GM12878 (cell line): Measurements from ENCODE around the gene MPRIP. TPM values are rescaled to one million over a fixed set of nuclear protein-coding genes. Genes with fewer than 3 reads are reported as not detected.

ENCODE experiments used
- ATAC-seq: fragments of 200-7000 bp; cut with Tn5 transposase; 3 replicates; pipeline ENCODE4 v1.9.1; 2020; ENCODE audit warnings: mild to moderate bottlenecking, moderate library complexity
- BruUV-seq: library from RNA; stranded (reverse); fragments of 400-500 nt; replicated peaks from 2 replicates; lab custom pipeline; 2021; lab: Mats Ljungman, UMichigan
- CTCF ChIA-PET: fragments of 300-600 bp; sonication (Branson Sonifier 250); formaldehyde crosslinking; extraction: SDS; loops from one replicate; lab custom pipeline; 2021; ENCODE audit warnings: inconsistent platforms; lab: Yijun Ruan, JAX
- POLR2A ChIA-PET: fragments of 350-600 bp; formaldehyde crosslinking; extraction: SDS; loops from one replicate; lab custom pipeline; 2021; ENCODE audit warnings: inconsistent platforms; lab: Charles Lee
- RAD21 ChIA-PET: fragments of 300-600 bp; sonication (Branson Sonifier 250); formaldehyde crosslinking; loops from one replicate; lab custom pipeline; 2023; ENCODE audit warnings: antibody characterized with exemption; ENCODE audit not compliant: unreplicated experiment; lab: Charles Lee
- SMC1A ChIA-PET: fragments of 300-600 bp; sonication (Branson Sonifier 250); formaldehyde crosslinking; loops from one replicate; lab custom pipeline; 2023; ENCODE audit not compliant: unreplicated experiment, uncharacterized antibody; lab: Charles Lee
- DNase-seq: peaks from one replicate; pipeline ENCODE4 v3.0.0-alpha.2; 2011; ENCODE audit warnings: low read depth, low spot score
- FAIRE-seq: peaks from 3 replicates; lab custom pipeline; 2011; peaks lifted over from hg19 to GRCh38; lab: Jason Lieb, UNC
- H2AFZ ChIP-seq: 2 replicates; pipeline ENCODE4 v1.6.0; 2011; ENCODE audit warnings: low read depth, low read length, control low read depth; ENCODE audit not compliant: control insufficient read depth
- H3K27ac ChIP-seq: 2 replicates; pipeline ENCODE4 v1.5.1; 2011; ENCODE audit warnings: control low read depth; ENCODE audit not compliant: control insufficient read depth, insufficient read depth
- H3K27me3 ChIP-seq, 2 experiments: replicated peaks in 1 of 2; 2 replicates each; pipeline versions ENCODE4 v1.6.0 to v1.6.1; 2011; ENCODE audit warnings: low read length in 1 of 2; ENCODE audit not compliant: control insufficient read depth in 2 of 2, insufficient read depth in 2 of 2
- H3K36me3 ChIP-seq, 2 experiments: 2 replicates each; pipeline ENCODE4 v1.5.1; 2011; ENCODE audit warnings: low read length in 1 of 2; ENCODE audit not compliant: control insufficient read depth in 2 of 2, insufficient read depth in 2 of 2
- H3K4me1 ChIP-seq: 2 replicates; pipeline ENCODE4 v1.6.1; 2011; ENCODE audit warnings: mild to moderate bottlenecking, low read length, moderate library complexity, mixed read lengths; ENCODE audit not compliant: control insufficient read depth, insufficient read depth
- H3K4me2 ChIP-seq: 2 replicates; pipeline ENCODE4 v1.6.0; 2011; ENCODE audit warnings: control low read depth; ENCODE audit not compliant: control insufficient read depth, insufficient read depth
- H3K4me3 ChIP-seq: fragments of 200-600 bp; sonication (generic); 2 replicates; pipeline ENCODE4 v1.5.1; 2016
- H3K79me2 ChIP-seq: 2 replicates; pipeline ENCODE4 v1.6.0; 2011; ENCODE audit warnings: low read length; ENCODE audit not compliant: control insufficient read depth, insufficient read depth
- H3K9ac ChIP-seq: 2 replicates; pipeline ENCODE4 v1.8.0; 2011; ENCODE audit warnings: low read length, control low read depth, mixed read lengths; ENCODE audit not compliant: control insufficient read depth, insufficient read depth
- H3K9me3 ChIP-seq: replicated peaks from 3 replicates; pipeline ENCODE4 v1.5.1; 2011; ENCODE audit warnings: mild to moderate bottlenecking, low read length; ENCODE audit not compliant: control insufficient read depth, insufficient read depth
- H4K20me1 ChIP-seq: 2 replicates; pipeline ENCODE4 v1.6.0; 2011; ENCODE audit not compliant: control insufficient read depth, insufficient read depth
- BACH1 ChIP-seq: fragments of 450-650 bp; IDR thresholded peaks from 2 replicates; pipeline ENCODE4 v1.6.1; 2017; ENCODE audit warnings: mild to moderate bottlenecking, borderline replicate concordance
- CREM ChIP-seq: IDR thresholded peaks from 2 replicates; pipeline ENCODE4 v1.6.1; 2014; ENCODE audit warnings: antibody characterized with exemption, low read depth
- EP300 ChIP-seq, 2 experiments: fragments of 150-350 bp in 1 of 2; IDR thresholded peaks; 2 replicates each; pipeline ENCODE4 v1.6.1; 2011 to 2012; ENCODE audit warnings: low read depth in 2 of 2, low read length in 2 of 2, borderline replicate concordance in 1 of 2, improper control_type of control experiment in 1 of 2, inconsistent platforms in 1 of 2; ENCODE audit not compliant: control insufficient read depth in 1 of 2
- HCFC1 ChIP-seq: fragments of 150-350 bp; IDR thresholded peaks from 2 replicates; pipeline ENCODE4 v1.6.1; 2014; ENCODE audit warnings: low read length
- LARP7 ChIP-seq: fragments of 450-650 bp; IDR thresholded peaks from 2 replicates; pipeline ENCODE4 v1.6.1; 2017; ENCODE audit warnings: mild to moderate bottlenecking
- MXI1 ChIP-seq: fragments of 150-350 bp; IDR thresholded peaks from 2 replicates; pipeline ENCODE4 v1.6.1; 2011; ENCODE audit warnings: low read depth, mild to moderate bottlenecking, inconsistent platforms, low read length, improper control_type of control experiment
- NBN ChIP-seq: fragments of 450-650 bp; IDR thresholded peaks from 2 replicates; pipeline ENCODE4 v1.6.1; 2016
- NRF1 ChIP-seq: conservative IDR thresholded peaks from 2 replicates; pipeline ENCODE4 v1.6.1; 2011; ENCODE audit warnings: mild to moderate bottlenecking, low read depth, low read length, improper control_type of control experiment
- RB1 ChIP-seq: fragments of 450-650 bp; formaldehyde crosslinking; IDR thresholded peaks from 2 replicates; pipeline ENCODE4 v1.6.1; 2017; ENCODE audit warnings: mild to moderate bottlenecking, borderline replicate concordance
- TBL1XR1 ChIP-seq: IDR thresholded peaks from 2 replicates; pipeline ENCODE4 v1.6.1; 2012; ENCODE audit warnings: low read depth, low read length, improper control_type of control experiment
- ZBED1 ChIP-seq: IDR thresholded peaks from 2 replicates; pipeline ENCODE4 v1.6.1; 2016; ENCODE audit warnings: borderline replicate concordance
- ZNF24 ChIP-seq: fragments of 450-650 bp; IDR thresholded peaks from 2 replicates; pipeline ENCODE4 v1.6.1; 2017; ENCODE audit warnings: antibody characterized with exemption, mild to moderate bottlenecking
- WGBS: methylation state at CpG from one replicate; pipeline ENCODE4 v1.1.6; 2016; ENCODE audit warnings: low lambda C conversion rate; ENCODE audit not compliant: insufficient replicate concordance, insufficient coverage; ENCODE audit errors: missing lambda C conversion rate; 5-methylcytosine and 5-hydroxymethylcytosine counted together
- in situ Hi-C: fragments of 300-500 bp; cut with MboI; formaldehyde crosslinking; loops from 9 replicates; pipeline ENCODE4 v1.14.3; 2018; ENCODE audit warnings: mixed read lengths
- intact Hi-C: fragments of 100-400 bp; cut with micrococcal nuclease; formaldehyde crosslinking; loops from one replicate; pipeline ENCODE4 v1.14.2; 2022; ENCODE audit not compliant: unreplicated experiment
- polyA plus RNA-seq, 11 experiments: library from polyadenylated mRNA; depleted of rRNA in 4 of 11; unstranded in 6 of 11; stranded (reverse) in 5 of 11; fragments of >200 nt; fragmentation: Nextera tagmentation in 4 of 11; fragmentation: Illumina TruSeq in 1 of 11; extraction: Ambion mirVana in 4 of 11; extraction: Trizol in 1 of 11; gene quantifications; 1 replicate in 1 of 11; 2 replicates in 10 of 11; pipeline versions ENCODE4 v1.2.1 to v1.2.3, GENCODE V29; 2011 to 2016; ENCODE audit warnings: inconsistent platforms in 2 of 11, missing spikeins in 2 of 11, low read depth in 1 of 11
- total RNA-seq, 4 experiments: library from RNA; depleted of rRNA in 3 of 4; stranded (reverse); fragments of >200 nt in 3 of 4; fragmentation: Illumina TruSeq in 1 of 4; extraction: Trizol in 1 of 4; gene quantifications; 2 replicates each; pipeline versions ENCODE4 v1.2.1 to v1.2.3, GENCODE V29; 2013 to 2021

Gene MPRIP
- total and polyA plus RNA-seq, 10 of the 15 experiments (the other 5 are each of a cell fraction or from before 2014, with no cell fraction given): 16.5 to 168 (median 71.7) TPM

DNA sequence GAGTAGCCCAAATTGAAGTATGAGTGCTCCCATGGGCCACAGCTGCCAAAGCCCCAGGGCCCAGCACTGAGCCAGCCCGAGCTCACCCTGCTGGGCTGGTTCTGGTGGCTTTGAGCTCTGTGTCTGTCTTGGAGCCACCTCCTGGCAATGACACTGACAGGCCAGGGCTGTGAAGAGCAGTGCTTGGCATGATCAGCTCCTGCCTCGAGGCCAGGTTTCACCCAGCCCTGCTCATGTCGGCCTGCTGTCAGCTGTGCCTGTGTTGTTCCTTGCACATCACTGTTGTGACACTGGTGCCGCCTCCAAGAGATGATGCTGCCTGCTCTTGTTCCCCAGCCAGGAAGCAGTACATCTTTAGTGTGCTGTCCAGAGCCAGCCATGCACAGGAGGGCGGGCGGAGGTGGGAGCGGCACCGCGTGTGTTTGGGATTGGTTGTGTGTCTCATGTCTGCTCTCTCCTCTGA lies 137.9 kb downstream of the MPRIP start:
- Histone ChIP-seq H3K27ac (peak overlapping the region; percentile 35), H3K36me3 (peaks cover 20 to 27% of the 10 kb centered on the region in 2 experiments), H3K79me2 (no peaks in the 10 kb centered on the region), H3K27me3 (no peaks in the 10 kb centered on the region), H3K4me2 (no peak overlapping the region), H3K9me3 (no peaks in the 10 kb centered on the region), H3K9ac (no peak overlapping the region), H2AFZ (no peak overlapping the region), H3K4me1 (peaks cover 34% of the 10 kb centered on the region), H3K4me3 (no peak overlapping the region), H4K20me1 (no peaks in the 10 kb centered on the region)
- ATAC-seq: no peak
- FAIRE-seq: no peak
- CTCF ChIA-PET: no interaction called here
- WGBS: 85% methylated on average over 9 of the region's 9 CpGs
- RAD21 ChIA-PET: no interaction called here
- no peak for DNase-seq
- intact Hi-C loops: no loop called here
- no TSS peak for BruUV-seq
- POLR2A ChIA-PET: no interaction called here
- no peak for TF ChIP-seq MXI1
- in situ Hi-C loops: no loop called here
- SMC1A ChIA-PET: interaction anchor here (0.9 to 1.0 kb wide), 2 partner anchors 10 to 24 kb away, joined by 3 to 6 read pairs; no protein-coding TSS in a partner anchor

DNA sequence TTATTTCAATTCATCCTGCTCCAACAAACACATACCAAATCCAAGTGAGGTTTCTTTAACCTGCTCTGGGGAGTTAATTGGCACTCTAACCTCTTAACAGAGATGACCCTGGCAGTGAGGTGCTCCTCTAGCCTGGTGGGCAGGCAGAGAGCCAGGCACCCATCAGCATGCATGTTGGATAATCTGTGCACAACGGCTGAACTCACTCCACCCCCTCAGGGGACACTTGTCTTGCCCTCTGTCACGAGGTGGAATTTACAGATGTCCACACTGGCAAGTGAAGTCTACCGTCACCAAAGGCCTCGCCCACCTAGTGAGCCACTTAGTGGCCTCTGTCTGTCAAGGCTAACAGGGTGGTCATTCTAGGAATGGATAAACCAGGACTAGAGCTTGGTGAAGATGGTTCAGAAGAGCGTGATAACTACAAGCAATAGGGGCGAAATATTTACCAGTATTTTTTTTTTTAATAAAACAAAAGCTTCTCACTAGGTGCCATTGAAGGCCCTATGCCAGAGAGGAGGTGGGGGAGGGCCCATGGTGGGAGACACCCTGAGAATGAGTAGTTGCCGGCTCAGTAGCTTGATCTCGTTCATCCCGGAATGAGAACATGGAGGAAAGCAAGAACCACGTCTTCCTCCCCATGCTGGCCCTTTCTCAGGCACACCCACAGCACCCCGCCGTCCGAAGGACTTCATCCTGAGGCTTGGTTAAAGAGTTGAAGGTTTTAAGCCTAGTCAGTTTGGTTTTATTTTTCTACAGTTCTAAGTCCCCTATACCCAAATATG lies 138.7 kb downstream of the MPRIP start:
- Histone ChIP-seq H3K79me2 (no peaks in the 10 kb centered on the region), H3K9me3 (no peaks in the 10 kb centered on the region), H3K36me3 (peaks cover 20 to 24% of the 10 kb centered on the region in 2 experiments), H3K4me2 (no peak overlapping the region), H3K27ac (no peak overlapping the region), H4K20me1 (no peaks in the 10 kb centered on the region), H2AFZ (no peak overlapping the region), H3K9ac (no peak overlapping the region), H3K4me3 (no peak overlapping the region), H3K27me3 (no peaks in the 10 kb centered on the region), H3K4me1 (peaks cover 41% of the 10 kb centered on the region)
- in situ Hi-C loops (no loop called here), intact Hi-C loops (no loop called here)
- FAIRE-seq (no peak), DNase-seq (no peak), ATAC-seq (no peak)
- TF ChIP-seq CREM (no peak), LARP7 (no peak), ZBED1 (no peak), HCFC1 (no peak), NBN (no peak), TBL1XR1 (no peak), EP300 (IDR thresholded peaks at IDR 0.05; ENCODE audit: borderline replicate concordance in 1 of 2, control insufficient read depth in 1 of 2, low read depth in 2 of 2, low read length in 2 of 2) (no peak), ZNF24 (no peak), RB1 (no peak), BACH1 (no peak), NRF1 (no peak)
- RAD21 ChIA-PET: interaction anchor here (1.1 to 2.4 kb wide), 2 partner anchors 11 to 203 kb away, joined by 3 to 10 read pairs; no protein-coding TSS in a partner anchor
- WGBS: 81% methylated on average over 13 of the region's 13 CpGs
- CTCF ChIA-PET: interaction anchor here (1.3 kb wide), 1 partner anchor 132 kb away, joined by 4 read pairs; no protein-coding TSS in a partner anchor
- SMC1A ChIA-PET: interaction anchor here (0.6 to 1.3 kb wide), 6 partner anchors 9 to 131 kb away, joined by 3 to 10 read pairs (median 5); no protein-coding TSS in a partner anchor
- POLR2A ChIA-PET: interaction anchor here (1.3 kb wide), 2 partner anchors 14 to 26 kb away, joined by 3 to 5 read pairs; no protein-coding TSS in a partner anchor
- BruUV-seq: TSS peak; percentile 10
